Neuron (in vitro differentiated cells): ENCODE measurements around the gene CR1L.
"Not testable (repeated sequence)": the region's sequence is repeated elsewhere in the genome, so short reads cannot be mapped to it uniquely, and the experiment has no call there.

Experiments
- H2AFZ ChIP-seq: one replicate; pipeline ENCODE4 v1.6.1; 2013; ENCODE audit warnings: low read depth, mild to moderate bottlenecking, inconsistent platforms, low read length, moderate library complexity
- H3K27me3 ChIP-seq: one replicate; pipeline ENCODE4 v1.6.1; 2013; ENCODE audit warnings: low read length; ENCODE audit not compliant: insufficient read depth
- H3K36me3 ChIP-seq: one replicate; pipeline ENCODE4 v1.6.1; 2013; ENCODE audit warnings: low read length; ENCODE audit not compliant: insufficient read depth
- H3K4me1 ChIP-seq: one replicate; pipeline ENCODE4 v1.6.1; 2013; ENCODE audit warnings: low read length; ENCODE audit not compliant: insufficient read depth
- H3K4me3 ChIP-seq: 2 replicates; pipeline ENCODE4 v1.5.1; 2013; ENCODE audit warnings: mild to moderate bottlenecking, low read length, moderate library complexity
- H3K9me3 ChIP-seq: one replicate; pipeline ENCODE4 v1.6.1; 2013; ENCODE audit warnings: low read length

Gene CR1L

GRCh38 chr1:207649865-207650580, 5.1 kb downstream of the CR1L start:
- Histone ChIP-seq H3K36me3 (no peaks in the 10 kb centered on the region), H2AFZ (no peak overlapping the region), H3K4me3 (no peak overlapping the region), H3K27me3 (no peaks in the 10 kb centered on the region), H3K4me1 (no peaks in the 10 kb centered on the region), H3K9me3 (no peaks in the 10 kb centered on the region)

GRCh38 chr1:207651583-207651982, 6.7 kb downstream of the CR1L start:
- no peaks in the 10 kb centered on the region for H3K27me3 ChIP-seq
- no peaks in the 10 kb centered on the region for H3K36me3 ChIP-seq
- H3K9me3 ChIP-seq, result no peaks in the 10 kb centered on the region
- no peak overlapping the region for H3K4me3 ChIP-seq
- H2AFZ ChIP-seq, result no peak overlapping the region
- H3K4me1 ChIP-seq, result no peaks in the 10 kb centered on the region

GRCh38 chr1:207654320-207654719, 9.4 kb downstream of the CR1L start:
- Histone ChIP-seq H3K9me3 (no peaks in the 10 kb centered on the region), H3K36me3 (no peaks in the 10 kb centered on the region), H2AFZ (no peak overlapping the region), H3K4me1 (no peaks in the 10 kb centered on the region), H3K27me3 (no peaks in the 10 kb centered on the region), H3K4me3 (no peak overlapping the region)

GRCh38 chr1:207658408-207658807, 13.5 kb downstream of the CR1L start:
- H3K4me1 ChIP-seq, result no peaks in the 10 kb centered on the region
- H3K4me3 ChIP-seq, result no peak overlapping the region
- no peaks in the 10 kb centered on the region for H3K27me3 ChIP-seq
- H3K9me3 ChIP-seq, result no peaks in the 10 kb centered on the region
- H3K36me3 ChIP-seq, result no peaks in the 10 kb centered on the region
- H2AFZ ChIP-seq, result no peak overlapping the region

GRCh38 chr1:207658904-207659485, 14.1 kb downstream of the CR1L start:
- no peak overlapping the region for H3K4me3 ChIP-seq
- H3K36me3 ChIP-seq, result no peaks in the 10 kb centered on the region
- no peak overlapping the region for H2AFZ ChIP-seq
- H3K27me3 ChIP-seq, result no peaks in the 10 kb centered on the region
- no peaks in the 10 kb centered on the region for H3K9me3 ChIP-seq
- no peaks in the 10 kb centered on the region for H3K4me1 ChIP-seq

GRCh38 chr1:207659545-207660153, 14.7 kb downstream of the CR1L start:
- no peaks in the 10 kb centered on the region for H3K36me3 ChIP-seq
- H3K4me1 ChIP-seq, result no peaks in the 10 kb centered on the region
- H3K9me3 ChIP-seq, result no peaks in the 10 kb centered on the region
- no peak overlapping the region for H2AFZ ChIP-seq
- H3K4me3 ChIP-seq, result no peak overlapping the region
- H3K27me3 ChIP-seq, result no peaks in the 10 kb centered on the region

- H2AFZ ChIP-seq, result not testable (repeated sequence)
Measured at GRCh38 chr1:207661420-207661819, 16.5 kb downstream of the CR1L start.

GRCh38 chr1:207666342-207666741, 21.4 kb downstream of the CR1L start:
- Histone ChIP-seq H3K4me3 (no peak overlapping the region), H3K9me3 (no peaks in the 10 kb centered on the region), H2AFZ (no peak overlapping the region), H3K4me1 (no peaks in the 10 kb centered on the region), H3K27me3 (peaks cover 3% of the 10 kb centered on the region), H3K36me3 (no peaks in the 10 kb centered on the region)

More at GRCh38 chr1:207661420-207661819, 16.5 kb downstream of the CR1L start:
- H3K9me3 ChIP-seq, H3K4me1 ChIP-seq, H3K4me3 ChIP-seq, H3K36me3 ChIP-seq, H3K27me3 ChIP-seq: not testable (repeated sequence)

- Histone ChIP-seq H3K4me3 (no peak overlapping the region), H3K27me3 (peaks cover 3% of the 10 kb centered on the region), H2AFZ (no peak overlapping the region), H3K9me3 (no peaks in the 10 kb centered on the region), H3K36me3 (no peaks in the 10 kb centered on the region), H3K4me1 (no peaks in the 10 kb centered on the region)
Measured at GRCh38 chr1:207669528-207670009, 24.6 kb downstream of the CR1L start.

- Histone ChIP-seq H3K4me1 (no peaks in the 10 kb centered on the region), H3K4me3 (no peak overlapping the region), H3K9me3 (no peaks in the 10 kb centered on the region), H3K36me3 (no peaks in the 10 kb centered on the region), H2AFZ (no peak overlapping the region), H3K27me3 (peaks cover 3% of the 10 kb centered on the region)
Measured at GRCh38 chr1:207670192-207670591, 25.3 kb downstream of the CR1L start.

- H3K9me3 ChIP-seq, result no peaks in the 10 kb centered on the region
- peaks cover 3% of the 10 kb centered on the region for H3K27me3 ChIP-seq
- no peaks in the 10 kb centered on the region for H3K4me1 ChIP-seq
Measured at GRCh38 chr1:207670997-207671396, 26.1 kb downstream of the CR1L start.

GRCh38 chr1:207672522-207673130, 27.7 kb downstream of the CR1L start:
- Histone ChIP-seq H3K4me1 (no peaks in the 10 kb centered on the region), H3K36me3 (no peaks in the 10 kb centered on the region), H3K9me3 (no peaks in the 10 kb centered on the region), H2AFZ (no peak overlapping the region), H3K4me3 (no peak overlapping the region), H3K27me3 (peaks cover 3% of the 10 kb centered on the region)

More at GRCh38 chr1:207670997-207671396, 26.1 kb downstream of the CR1L start:
- no peak overlapping the region for H2AFZ ChIP-seq
- H3K36me3 ChIP-seq, result no peaks in the 10 kb centered on the region
- no peak overlapping the region for H3K4me3 ChIP-seq

GRCh38 chr1:207673399-207673798, 28.5 kb downstream of the CR1L start:
- Histone ChIP-seq H3K36me3 (no peaks in the 10 kb centered on the region), H2AFZ (no peak overlapping the region), H3K4me1 (no peaks in the 10 kb centered on the region)

More at GRCh38 chr1:207673399-207673798, 28.5 kb downstream of the CR1L start:
- Histone ChIP-seq H3K9me3 (no peaks in the 10 kb centered on the region), H3K4me3 (no peak overlapping the region), H3K27me3 (peaks cover 3% of the 10 kb centered on the region)
